COR-L47 (cell line): Measurements from ENCODE around the gene EYA2.

Source experiments
- DNase-seq: peaks from one replicate; lab custom pipeline; 2025; lab: John Stamatoyannopoulos, UW

Gene EYA2

GRCh38 chr20:47007826-47008655 lies 113.4 kb downstream of the EYA2 start:
- peak; percentile 18 for DNase-seq

- DNase-seq = no peak
These were observed 114.3 kb downstream of the EYA2 start for GRCh38 chr20:47008842-47009518.

- DNase-seq = no peak
These were observed 115.1 kb downstream of the EYA2 start for GRCh38 chr20:47009784-47010183.

GRCh38 chr20:47011984-47012383 lies 117.3 kb downstream of the EYA2 start:
- DNase-seq = no peak

GRCh38 chr20:47013606-47014005 lies 119.0 kb downstream of the EYA2 start:
- no peak for DNase-seq

GRCh38 chr20:47016068-47016664 lies 121.5 kb downstream of the EYA2 start:
- DNase-seq = no peak

GRCh38 chr20:47018381-47018780 lies 123.7 kb downstream of the EYA2 start:
- no peak for DNase-seq

GRCh38 chr20:47019121-47019824 lies 124.6 kb downstream of the EYA2 start:
- no peak for DNase-seq

- DNase-seq = no peak
These were observed 125.6 kb downstream of the EYA2 start for GRCh38 chr20:47020231-47020630.

- no peak for DNase-seq
These were observed 127.2 kb downstream of the EYA2 start for GRCh38 chr20:47021850-47022249.

GRCh38 chr20:47024461-47024937 lies 129.9 kb downstream of the EYA2 start:
- no peak for DNase-seq

- DNase-seq = no peak
These were observed 132.4 kb downstream of the EYA2 start for GRCh38 chr20:47027042-47027441.

GRCh38 chr20:47027456-47027855 lies 132.8 kb downstream of the EYA2 start:
- no peak for DNase-seq

- no peak for DNase-seq
These were observed 133.8 kb downstream of the EYA2 start for GRCh38 chr20:47028487-47028886.

GRCh38 chr20:47029845-47030244 lies 135.2 kb downstream of the EYA2 start:
- DNase-seq = no peak

GRCh38 chr20:47030271-47030810 lies 135.7 kb downstream of the EYA2 start:
- DNase-seq = no peak

- no peak for DNase-seq
These were observed 136.4 kb downstream of the EYA2 start for GRCh38 chr20:47031004-47031403.

- no peak for DNase-seq
These were observed 137.2 kb downstream of the EYA2 start for GRCh38 chr20:47031821-47032220.

GRCh38 chr20:47032933-47033578 lies 138.4 kb downstream of the EYA2 start:
- no peak for DNase-seq

- DNase-seq = no peak
These were observed 139.0 kb downstream of the EYA2 start for GRCh38 chr20:47033665-47034064.

GRCh38 chr20:47035026-47035590 lies 140.5 kb downstream of the EYA2 start:
- DNase-seq = no peak
